ENCODE data around the gene NEK3. TPM values are rescaled to one million over a fixed set of nuclear protein-coding genes. Genes with fewer than 3 reads are reported as not detected.

NEK3 gene
- total and polyA plus RNA-seq, 2 of the 4 experiments (the other 2 are of a cell fraction), result 3.6 to 9.2 TPM

DNA sequence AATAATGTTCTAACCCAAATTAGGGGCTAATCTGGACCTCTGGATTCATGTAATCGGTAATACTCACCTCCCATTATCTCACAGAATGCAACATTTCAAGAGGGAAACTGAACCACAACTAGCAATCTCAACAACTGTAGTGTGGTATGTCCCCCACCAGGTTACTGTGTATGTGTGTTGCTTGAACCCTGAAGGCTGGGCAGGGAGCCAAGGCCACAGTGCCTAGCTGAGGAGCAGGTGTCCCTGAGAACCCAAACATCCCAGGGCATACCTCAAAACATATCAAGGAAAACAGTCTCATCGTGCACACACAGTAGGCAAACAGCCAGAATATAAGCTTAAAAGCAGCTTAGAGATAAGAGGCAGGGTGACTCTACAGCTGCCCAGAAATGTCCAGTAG is 20.5 kb upstream of the NEK3 start:
- Histone ChIP-seq H3K36me3 (ENCODE audit: control insufficient read depth, insufficient read depth, low read length) (peaks cover 19% of the 10 kb centered on the region), H2BK20ac (ENCODE audit: low read depth, low read length) (no peak overlapping the region), H4K8ac (ENCODE audit: low read depth in 2 of 2, low read length in 2 of 2) (no peak overlapping the region), H2BK15ac (ENCODE audit: low read depth, low read length) (no peak overlapping the region), H4K5ac (ENCODE audit: low read depth, low read length) (no peak overlapping the region), H3K9ac (ENCODE audit: low read depth, low read length) (no peak overlapping the region), H2AK5ac (ENCODE audit: low read depth, low read length) (no peak overlapping the region), H3K27me3 (ENCODE audit: control insufficient read depth, insufficient read depth, low read length) (no peaks in the 10 kb centered on the region), H3K14ac (replicated peaks; ENCODE audit: low read depth, low read length) (no peak overlapping the region), H2BK5ac (ENCODE audit: low read depth, low read length, poor library complexity, severe bottlenecking) (no peak overlapping the region), H3K27ac (ENCODE audit: insufficient read depth, low read length) (no peak overlapping the region), H3K4me1 (ENCODE audit: control insufficient read depth, insufficient read depth, low read length) (no peaks in the 10 kb centered on the region), H3K56ac (ENCODE audit: extremely low read depth, insufficient read depth, low read length) (no peak overlapping the region), H2AK9ac (replicated peaks; ENCODE audit: low read depth, low read length, poor library complexity) (no peak overlapping the region), H4K20me1 (ENCODE audit: insufficient read depth, low read length) (no peaks in the 10 kb centered on the region), H3K18ac (ENCODE audit: low read depth, low read length) (no peak overlapping the region), H4K91ac (ENCODE audit: insufficient read depth, low read depth, low read length) (no peak overlapping the region), H3K4me3 (ENCODE audit: insufficient read depth, low read depth, low read length) (no peak overlapping the region), H3K9me3 (ENCODE audit: control insufficient read depth, insufficient read depth, low read length) (no peaks in the 10 kb centered on the region), H2AFZ (replicated peaks; ENCODE audit: low read length, poor library complexity) (no peak overlapping the region), H3K23ac (ENCODE audit: low read depth, low read length) (no peak overlapping the region), H3K4me2 (ENCODE audit: low read depth, low read length) (no peak overlapping the region), H3K4ac (ENCODE audit: low read depth, low read length) (no peak overlapping the region), H3K9me1 (ENCODE audit: insufficient read depth, low read length) (no peaks in the 10 kb centered on the region), H2BK120ac (ENCODE audit: low read depth, low read length) (no peak overlapping the region), H3K79me1 (ENCODE audit: low read depth in 1 of 2, low read length in 2 of 2) (no peaks in the 10 kb centered on the region)
- in situ Hi-C loops (cut with MboI; ENCODE audit: low sequenced_read_pairs) (loop anchor here (25.0 kb wide), 1 partner anchor 457 kb away; the partner anchor contains the start of gene HNRNPA1L2), intact Hi-C loops (cut with micrococcal nuclease) (no loop called here), dilution Hi-C loops (cut with HindIII; ENCODE audit: low sequenced_read_pairs, unreplicated experiment) (no loop called here)
- POLR2A ChIA-PET (ENCODE audit: unreplicated experiment), result no interaction called here
- BruUV-seq (replicated peaks), result no TSS peak
- ATAC-seq (ENCODE audit: low read depth), result no peak
- WGBS, 2 experiments (ENCODE audit: extremely low coverage in 2 of 2, insufficient read length in 1 of 2), result no CpG with 5 or more reads among the region's 2 CpGs
- no peak for DNase-seq
- no peak for TF ChIP-seq MAFK (IDR thresholded peaks at IDR 0.05; ENCODE audit: low read depth, low read length)
- TF ChIP-seq SMC3 (IDR thresholded peaks at IDR 0.05; ENCODE audit: low read depth, low read length), result no peak
- no peak for TF ChIP-seq MXI1 (IDR thresholded peaks at IDR 0.05; ENCODE audit: borderline replicate concordance, low read depth, low read length)
- no peak for TF ChIP-seq RCOR1 (IDR thresholded peaks at IDR 0.05; ENCODE audit: insufficient replicate concordance, low read length)
- TF ChIP-seq RFX5 (IDR thresholded peaks at IDR 0.05; ENCODE audit: low read depth, low read length), result no peak
- no peak for TF ChIP-seq NFE2L2 (IDR thresholded peaks at IDR 0.05; ENCODE audit: low read depth, low read length)
- no peak for TF ChIP-seq FOS (IDR thresholded peaks at IDR 0.05; ENCODE audit: low read depth, low read length)
- TF ChIP-seq BHLHE40 (IDR thresholded peaks at IDR 0.05; ENCODE audit: low read depth, low read length), result no peak
- TF ChIP-seq, protein P1, sequence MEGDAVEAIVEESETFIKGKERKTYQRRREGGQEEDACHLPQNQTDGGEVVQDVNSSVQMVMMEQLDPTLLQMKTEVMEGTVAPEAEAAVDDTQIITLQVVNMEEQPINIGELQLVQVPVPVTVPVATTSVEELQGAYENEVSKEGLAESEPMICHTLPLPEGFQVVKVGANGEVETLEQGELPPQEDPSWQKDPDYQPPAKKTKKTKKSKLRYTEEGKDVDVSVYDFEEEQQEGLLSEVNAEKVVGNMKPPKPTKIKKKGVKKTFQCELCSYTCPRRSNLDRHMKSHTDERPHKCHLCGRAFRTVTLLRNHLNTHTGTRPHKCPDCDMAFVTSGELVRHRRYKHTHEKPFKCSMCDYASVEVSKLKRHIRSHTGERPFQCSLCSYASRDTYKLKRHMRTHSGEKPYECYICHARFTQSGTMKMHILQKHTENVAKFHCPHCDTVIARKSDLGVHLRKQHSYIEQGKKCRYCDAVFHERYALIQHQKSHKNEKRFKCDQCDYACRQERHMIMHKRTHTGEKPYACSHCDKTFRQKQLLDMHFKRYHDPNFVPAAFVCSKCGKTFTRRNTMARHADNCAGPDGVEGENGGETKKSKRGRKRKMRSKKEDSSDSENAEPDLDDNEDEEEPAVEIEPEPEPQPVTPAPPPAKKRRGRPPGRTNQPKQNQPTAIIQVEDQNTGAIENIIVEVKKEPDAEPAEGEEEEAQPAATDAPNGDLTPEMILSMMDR (conservative IDR thresholded peaks at IDR 0.05; ENCODE audit: low read depth, low read length), result no peak
- no peak for TF ChIP-seq CEBPB (IDR thresholded peaks at IDR 0.05; ENCODE audit: low read depth, low read length)
- TF ChIP-seq CHD1 (IDR thresholded peaks at IDR 0.05; ENCODE audit: low read depth, low read length), result no peak
- TF ChIP-seq, protein P2, sequence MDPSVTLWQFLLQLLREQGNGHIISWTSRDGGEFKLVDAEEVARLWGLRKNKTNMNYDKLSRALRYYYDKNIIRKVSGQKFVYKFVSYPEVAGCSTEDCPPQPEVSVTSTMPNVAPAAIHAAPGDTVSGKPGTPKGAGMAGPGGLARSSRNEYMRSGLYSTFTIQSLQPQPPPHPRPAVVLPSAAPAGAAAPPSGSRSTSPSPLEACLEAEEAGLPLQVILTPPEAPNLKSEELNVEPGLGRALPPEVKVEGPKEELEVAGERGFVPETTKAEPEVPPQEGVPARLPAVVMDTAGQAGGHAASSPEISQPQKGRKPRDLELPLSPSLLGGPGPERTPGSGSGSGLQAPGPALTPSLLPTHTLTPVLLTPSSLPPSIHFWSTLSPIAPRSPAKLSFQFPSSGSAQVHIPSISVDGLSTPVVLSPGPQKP (IDR thresholded peaks at IDR 0.05; ENCODE audit: borderline replicate concordance, low read depth, low read length), result no peak
- TF ChIP-seq MAZ (IDR thresholded peaks at IDR 0.05; ENCODE audit: borderline replicate concordance, low read depth, low read length), result no peak
- TF ChIP-seq RAD21 (IDR thresholded peaks at IDR 0.05; ENCODE audit: low read length), result no peak
- TF ChIP-seq, protein P3, sequence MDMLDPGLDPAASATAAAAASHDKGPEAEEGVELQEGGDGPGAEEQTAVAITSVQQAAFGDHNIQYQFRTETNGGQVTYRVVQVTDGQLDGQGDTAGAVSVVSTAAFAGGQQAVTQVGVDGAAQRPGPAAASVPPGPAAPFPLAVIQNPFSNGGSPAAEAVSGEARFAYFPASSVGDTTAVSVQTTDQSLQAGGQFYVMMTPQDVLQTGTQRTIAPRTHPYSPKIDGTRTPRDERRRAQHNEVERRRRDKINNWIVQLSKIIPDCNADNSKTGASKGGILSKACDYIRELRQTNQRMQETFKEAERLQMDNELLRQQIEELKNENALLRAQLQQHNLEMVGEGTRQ (IDR thresholded peaks at IDR 0.05; ENCODE audit: low read depth, low read length), result no peak
- TF ChIP-seq POLR2A (IDR thresholded peaks at IDR 0.05; ENCODE audit: low read depth, low read length), result no peak
- CTCF ChIA-PET, result no interaction called here
